Skin of body (tissue), 2 donors: Measurements from ENCODE around the gene HPSE2. TPM values are rescaled to one million over a fixed set of nuclear protein-coding genes. Genes with fewer than 3 reads are reported as not detected.
A peak's percentile ranks its signal among the peaks of the same experiment; 100 is the strongest.

Source experiments
- DNase-seq: peaks from one replicate; lab custom pipeline; 2025; lab: John Stamatoyannopoulos, UW
- total RNA-seq: library from RNA; depleted of rRNA; stranded (reverse); fragments of >200 nt; gene quantifications from one replicate; pipeline ENCODE4 v1.2.3, GENCODE V29; 2014

The HPSE2 gene
- total RNA-seq, 1 donor from 2014 or later: 3.1 TPM

DNA sequence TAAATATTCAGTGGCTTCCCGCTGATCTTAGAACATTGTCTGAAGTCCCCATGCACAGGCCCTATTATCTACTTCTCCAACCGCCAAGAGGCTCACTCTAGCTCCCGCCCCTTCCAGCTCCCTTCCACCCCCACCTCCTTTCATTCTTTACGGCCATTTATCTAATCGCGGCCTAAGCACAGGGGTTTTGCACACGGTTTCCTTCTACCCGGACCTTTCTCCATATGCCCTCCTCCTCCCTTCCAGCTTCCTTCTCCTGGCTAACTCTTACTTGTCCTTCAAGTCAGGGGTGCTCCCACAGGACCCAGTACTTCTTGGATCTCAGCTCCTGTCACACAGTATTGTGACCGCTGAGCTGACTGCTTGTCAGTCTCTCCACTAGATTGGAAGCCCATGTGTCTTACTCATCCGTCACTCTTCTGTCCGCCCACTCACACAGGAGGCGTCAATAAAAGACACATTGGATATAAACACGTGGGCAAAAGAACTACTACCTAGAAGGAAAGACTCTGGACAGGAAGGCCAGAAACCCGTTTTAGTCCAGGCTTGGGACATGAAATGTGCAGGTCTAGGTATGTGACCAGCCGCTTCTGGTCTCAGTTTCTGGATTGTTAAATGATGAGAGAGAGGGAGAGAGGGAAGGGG, 768.7 kb downstream of the HPSE2 start:
- no peak for DNase-seq

DNA sequence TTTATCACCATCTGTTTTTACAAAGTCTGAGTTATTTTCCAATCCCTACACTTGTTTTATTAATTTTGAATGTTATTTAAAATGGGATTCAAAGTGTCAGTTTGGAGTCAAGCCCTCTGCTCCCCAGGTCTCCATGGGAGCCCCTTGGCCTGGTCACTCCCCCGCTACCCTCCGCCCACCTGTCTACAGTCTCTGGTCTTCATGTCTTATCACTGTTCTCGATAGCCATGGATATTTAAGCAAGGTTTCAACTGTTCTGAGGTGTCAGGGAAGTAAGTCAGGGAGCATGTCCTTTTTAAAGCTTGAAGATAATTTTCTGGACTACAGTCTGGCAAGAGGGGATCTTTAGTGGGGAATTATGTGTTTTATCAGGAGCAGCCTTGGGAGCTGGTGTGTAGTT, 769.8 kb downstream of the HPSE2 start:
- DNase-seq: no peak

DNA sequence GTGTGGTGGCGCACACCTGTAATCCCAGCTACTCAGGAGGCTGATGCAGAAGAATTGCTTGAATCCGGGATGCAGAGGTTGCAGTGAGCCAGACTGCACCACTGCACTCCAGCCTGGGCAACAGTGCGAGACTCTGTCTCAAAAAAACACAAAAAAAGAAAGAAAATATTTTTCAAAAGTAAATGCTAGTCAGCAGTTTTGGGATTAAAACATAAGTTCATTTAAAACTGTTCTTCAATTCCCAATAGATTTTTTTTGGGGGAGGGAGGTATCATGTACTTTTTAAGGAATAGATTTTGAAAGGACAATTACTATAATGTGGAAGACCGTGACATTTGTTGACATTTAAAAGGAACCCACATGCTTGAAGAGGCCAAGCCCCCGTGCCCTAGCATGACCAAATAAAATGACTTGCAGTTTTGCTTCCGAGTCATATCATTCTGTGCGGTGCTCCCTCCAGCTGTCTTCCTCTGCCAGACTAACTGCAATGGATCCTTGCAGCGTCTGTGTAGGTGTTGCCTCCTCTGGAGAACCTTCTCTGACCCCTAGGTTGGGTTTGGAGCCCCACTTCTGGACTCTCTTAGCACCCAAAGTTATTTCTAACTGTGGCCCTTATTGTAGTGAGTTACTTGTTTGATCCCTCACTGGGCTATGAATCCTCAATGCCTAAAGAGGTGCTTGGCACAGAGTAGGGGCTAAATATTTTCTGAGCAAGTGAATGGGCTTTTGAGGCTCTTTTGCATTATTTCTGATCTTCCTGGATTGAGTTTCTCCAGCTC, 771.5 kb downstream of the HPSE2 start:
- DNase-seq: no peak

DNA sequence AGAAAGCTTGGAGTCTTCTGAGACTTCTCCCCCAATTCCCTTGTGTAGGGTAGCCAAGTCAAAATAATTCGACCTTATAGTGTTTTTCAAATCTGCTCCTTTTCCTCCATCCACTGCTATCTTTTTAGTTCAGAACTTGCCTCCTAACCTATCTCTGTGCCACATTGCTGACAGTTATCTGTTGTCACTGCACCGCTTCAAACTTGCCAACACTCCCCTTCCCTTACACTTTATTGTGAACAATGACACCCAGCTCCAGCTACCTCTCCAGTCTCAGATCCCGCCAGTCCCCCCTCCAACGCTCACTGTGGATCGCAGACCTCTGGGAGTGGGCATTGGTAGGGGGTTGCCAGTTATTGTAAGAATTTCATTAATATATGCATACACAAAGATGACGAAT, 772.6 kb downstream of the HPSE2 start:
- no peak for DNase-seq

DNA sequence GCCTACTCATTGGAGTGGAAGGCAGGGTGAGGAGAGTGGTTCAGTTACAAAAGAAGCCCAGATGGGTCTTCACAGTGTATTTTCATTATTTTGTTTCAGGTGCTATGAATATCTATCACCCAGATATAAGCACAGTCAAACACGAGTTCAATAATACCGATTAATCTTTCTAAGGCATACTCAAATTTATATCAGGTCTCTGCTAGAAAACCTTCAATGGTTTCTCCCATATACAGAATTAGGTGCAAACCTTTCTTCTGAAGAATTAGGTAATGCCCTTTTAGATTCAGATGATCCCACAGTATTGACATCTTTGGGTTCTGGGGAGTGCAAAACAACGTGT, 774.2 kb downstream of the HPSE2 start:
- DNase-seq: no peak

DNA sequence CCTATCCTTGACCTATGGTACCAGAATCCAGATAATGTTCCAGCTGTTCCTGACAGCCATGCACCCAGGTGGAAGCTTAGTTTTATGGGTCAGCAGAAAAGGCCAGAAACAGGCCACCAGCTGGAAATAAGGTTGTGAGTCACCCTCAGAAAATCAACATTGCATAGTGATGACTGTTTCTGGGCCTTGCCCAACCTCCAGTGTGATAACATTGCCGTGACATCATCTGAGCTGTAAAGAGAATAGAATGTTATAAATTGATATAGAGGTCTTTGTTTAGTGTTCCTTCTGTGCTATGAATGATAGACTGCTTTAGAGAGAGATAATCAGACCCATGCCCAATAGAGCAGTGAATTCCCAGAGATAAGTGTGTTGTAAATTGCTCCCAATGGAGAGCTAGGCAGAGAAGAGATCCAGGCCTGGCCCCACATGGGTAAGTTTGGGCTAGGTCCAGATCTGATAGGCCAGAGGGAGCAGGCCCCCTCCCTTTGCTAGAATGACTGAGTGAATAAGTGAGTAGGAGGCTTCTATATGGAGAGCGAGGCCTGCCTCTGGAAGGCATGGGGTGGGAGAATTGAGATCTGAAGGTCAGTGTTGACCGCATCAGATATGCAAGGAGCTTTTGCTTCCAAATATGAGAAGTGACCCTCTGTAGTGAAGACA, 774.7 kb downstream of the HPSE2 start:
- DNase-seq: peak; percentile 32

DNA sequence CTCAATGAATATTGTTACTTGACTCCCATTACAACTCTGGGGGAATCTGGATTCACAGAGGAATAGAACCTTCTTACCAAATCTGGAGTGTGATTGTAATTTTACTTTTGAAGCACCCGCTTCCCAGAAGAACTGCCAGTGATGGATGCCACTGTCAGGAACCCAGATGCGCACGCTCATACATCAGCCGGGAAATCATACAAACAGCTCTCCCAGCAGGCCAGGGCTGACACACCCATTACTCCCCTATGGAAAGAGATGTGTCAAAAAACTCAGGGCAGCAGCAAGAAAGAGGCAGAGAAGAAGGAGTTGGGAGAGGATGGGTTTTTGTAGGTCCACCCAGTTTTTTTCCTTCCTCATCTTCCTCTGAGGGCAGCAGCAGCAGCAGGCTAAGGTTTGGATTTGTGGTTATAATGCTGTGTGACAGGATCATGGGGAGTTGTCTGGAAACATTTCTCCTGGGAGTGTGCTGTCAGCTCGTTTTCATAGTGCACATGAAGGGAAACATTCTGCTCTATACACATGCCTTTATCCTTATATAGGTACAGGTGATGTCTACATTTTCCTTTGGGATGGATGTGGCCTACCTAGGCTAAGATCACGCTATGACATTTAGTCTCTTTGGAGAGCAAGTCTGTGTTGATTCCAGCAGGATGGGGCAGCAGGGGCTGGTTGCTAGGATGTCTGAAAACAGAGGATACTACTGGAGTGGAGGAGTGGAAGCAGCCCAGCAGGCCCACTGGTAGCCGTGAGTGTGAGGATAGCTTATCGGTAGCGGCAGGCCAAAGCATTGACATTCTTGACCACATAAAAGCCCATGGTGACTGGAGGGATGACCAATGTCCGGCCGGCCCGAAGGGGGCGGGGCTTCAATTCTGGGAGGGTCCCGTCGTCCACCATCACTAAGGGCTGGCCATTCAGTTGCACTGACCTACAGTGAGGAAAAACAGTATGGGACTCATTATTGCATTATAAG, 776.6 kb downstream of the HPSE2 start:
- DNase-seq: no peak

DNA sequence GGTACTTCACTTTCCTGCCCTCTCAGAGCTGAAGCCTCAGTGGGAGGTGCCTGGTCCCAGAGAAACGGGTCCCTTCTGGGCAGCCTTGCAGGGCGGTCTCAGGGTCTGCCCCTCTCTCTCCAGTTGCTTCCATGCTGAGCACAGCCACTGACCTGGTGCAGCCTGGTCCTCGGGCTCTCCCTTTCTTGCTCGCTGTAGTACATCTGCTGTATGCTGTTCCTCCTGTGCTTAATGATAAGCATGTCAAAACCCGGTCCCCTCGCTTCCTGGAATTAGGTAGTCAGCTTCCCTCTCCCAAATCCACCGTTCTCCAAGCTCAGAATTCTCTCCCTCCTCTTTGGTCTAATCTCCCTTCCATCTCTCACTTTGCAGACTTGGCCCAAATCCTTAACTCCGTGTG, 777.9 kb downstream of the HPSE2 start:
- DNase-seq: no peak

DNA sequence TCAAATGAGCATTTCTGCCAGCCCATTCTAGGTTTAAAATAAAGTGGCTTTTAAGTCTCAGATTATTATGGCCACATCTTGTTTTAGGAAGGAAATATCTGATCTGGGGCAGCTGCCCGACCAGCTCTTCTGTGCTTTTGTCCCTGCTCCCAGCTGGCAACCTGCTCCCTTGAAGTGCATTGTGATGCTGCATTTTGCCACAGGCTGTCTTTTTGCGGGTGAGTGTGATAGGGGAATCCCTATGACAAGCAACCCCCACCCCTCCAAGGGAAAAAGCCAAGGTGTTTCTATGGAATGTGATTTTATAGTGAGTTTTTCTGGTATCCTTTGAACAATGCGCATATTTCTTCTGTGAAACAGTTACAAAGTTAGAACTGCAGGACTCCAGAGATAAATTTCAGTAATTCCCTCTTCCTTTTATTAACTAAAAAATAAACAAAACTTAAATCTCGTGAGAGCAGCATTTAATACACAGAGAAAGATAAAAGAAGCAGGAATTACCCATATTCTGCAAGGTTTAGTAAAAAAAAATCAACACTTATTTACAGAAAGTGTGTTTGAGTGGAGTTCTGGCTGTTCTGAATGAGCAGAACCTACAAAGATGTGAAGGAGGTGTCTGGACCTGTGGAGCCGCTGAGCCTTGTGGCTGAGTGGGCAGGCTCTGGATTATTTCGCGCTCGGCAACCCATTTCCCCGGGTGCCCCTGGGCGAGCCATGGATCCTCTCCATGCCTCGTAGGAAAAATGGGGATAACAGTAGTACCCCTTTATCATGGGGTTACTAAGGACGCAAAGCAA, 778.8 kb downstream of the HPSE2 start:
- DNase-seq: no peak

DNA sequence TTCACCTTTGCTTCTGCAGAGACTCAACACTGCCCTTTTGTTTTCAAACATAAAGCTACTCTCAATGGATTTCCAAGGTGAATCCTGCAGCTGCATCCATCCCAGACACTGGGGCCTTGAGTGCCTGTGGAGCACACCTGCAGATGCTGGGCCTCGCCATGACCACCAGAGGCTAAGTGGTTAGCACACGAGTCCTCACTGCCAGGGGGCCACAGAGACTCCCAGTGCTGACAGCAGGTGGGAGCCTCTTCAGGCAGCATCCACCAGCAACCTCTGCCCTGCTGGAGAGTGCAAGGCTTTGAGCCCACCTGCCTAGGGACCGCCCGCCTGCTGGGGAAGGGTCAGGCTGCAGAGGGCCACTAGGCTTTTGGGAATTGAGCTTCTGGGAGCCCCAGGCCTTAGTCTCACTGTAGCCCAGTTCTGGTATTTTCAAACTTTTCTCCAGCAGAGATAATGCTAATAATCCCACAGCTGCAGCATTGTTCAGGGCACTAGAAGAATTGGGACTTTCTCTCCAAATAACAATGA, 779.5 kb downstream of the HPSE2 start:
- DNase-seq: no peak

DNA sequence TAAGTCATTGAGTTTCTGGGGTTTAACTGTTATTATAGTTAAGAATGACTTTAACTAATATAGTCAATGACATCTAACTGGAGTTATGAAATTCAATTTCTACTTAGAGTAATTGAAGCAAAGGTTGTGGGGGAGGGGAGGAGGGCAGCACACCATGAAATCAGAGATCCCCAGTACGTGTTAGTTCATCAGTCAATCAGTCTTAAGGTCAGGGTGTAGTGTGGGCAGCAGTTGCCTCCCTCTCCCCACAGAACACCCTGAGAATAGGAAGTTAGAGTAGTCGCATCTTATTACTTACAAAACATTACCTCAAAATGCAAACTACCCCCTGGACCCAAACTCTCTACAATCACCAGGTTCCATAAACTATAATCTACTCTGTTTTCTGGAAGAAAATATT, 781.9 kb downstream of the HPSE2 start:
- no peak for DNase-seq

DNA sequence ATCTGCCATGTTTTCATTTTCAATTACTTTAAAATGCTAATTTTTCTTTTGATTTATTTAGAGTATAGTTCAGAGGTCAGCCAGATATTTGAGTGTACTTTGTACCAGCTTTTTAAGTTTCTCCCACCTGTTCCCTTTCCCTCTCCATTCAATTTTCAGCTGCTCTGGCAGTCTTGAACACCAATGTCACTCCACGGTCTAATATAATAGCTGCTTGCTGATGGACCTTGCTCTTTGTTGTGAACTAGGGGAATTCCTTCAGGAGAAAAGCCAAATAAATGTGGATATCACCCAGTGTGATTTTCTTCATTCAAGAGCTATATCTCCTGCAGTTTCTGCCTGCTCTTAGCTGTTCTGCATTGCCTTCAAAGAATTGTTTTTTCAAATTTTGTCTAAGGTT, 785.0 kb downstream of the HPSE2 start:
- DNase-seq: no peak

DNA sequence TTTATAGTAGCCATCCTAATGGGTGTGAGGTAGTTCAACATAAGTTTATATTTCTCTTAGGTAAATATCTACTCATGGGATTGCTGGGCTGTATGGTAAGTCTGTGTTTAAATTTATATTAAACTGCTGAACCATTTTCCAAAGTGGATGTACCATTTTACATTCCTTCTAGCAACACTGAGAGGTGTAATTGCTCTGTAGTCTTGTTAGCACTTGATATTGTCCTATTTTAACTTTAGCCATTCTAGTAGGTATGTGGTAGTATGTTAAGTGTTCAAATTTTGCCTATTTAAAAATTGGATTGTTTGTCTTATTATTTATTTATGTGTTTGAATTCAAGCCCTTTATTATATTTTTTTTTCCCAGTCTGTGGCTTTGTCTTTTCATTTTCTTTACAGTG, 786.4 kb downstream of the HPSE2 start:
- DNase-seq: no peak

DNA sequence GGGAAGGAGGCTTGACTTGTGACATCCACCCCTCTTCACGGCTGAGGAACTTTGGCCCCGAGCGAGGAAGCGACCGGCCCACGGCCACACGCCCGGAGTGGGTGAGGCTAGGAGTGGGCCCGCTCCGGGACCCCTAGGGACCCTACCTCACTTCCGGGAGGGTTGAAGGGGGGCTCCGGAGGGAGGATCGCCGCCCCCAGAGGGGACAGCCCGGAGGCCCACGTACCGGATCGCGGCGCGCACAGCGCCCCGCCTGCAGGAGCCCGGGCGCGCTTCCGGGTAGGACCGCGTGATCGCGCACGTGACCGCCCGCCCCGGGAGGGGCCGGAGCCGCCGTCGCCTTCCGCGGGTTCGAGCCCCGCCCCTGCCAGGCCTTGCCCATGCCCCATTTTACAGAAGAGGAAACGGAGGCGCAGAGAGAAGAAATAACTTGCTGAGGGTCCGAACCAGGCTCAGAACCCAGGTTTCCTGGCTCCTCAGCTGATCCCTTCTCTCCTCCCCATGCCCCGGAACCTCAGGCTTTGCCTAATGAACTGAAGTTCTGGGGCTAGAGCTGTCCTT, 788.9 kb downstream of the HPSE2 start, which contains the start of gene HPS1:
HPS1 (minus strand) TSS at position 275 of the 561 bp plus-strand sequence. CDS start 3,695 bp downstream, outside the sequence.
- DNase-seq: peak; percentile 64

DNA sequence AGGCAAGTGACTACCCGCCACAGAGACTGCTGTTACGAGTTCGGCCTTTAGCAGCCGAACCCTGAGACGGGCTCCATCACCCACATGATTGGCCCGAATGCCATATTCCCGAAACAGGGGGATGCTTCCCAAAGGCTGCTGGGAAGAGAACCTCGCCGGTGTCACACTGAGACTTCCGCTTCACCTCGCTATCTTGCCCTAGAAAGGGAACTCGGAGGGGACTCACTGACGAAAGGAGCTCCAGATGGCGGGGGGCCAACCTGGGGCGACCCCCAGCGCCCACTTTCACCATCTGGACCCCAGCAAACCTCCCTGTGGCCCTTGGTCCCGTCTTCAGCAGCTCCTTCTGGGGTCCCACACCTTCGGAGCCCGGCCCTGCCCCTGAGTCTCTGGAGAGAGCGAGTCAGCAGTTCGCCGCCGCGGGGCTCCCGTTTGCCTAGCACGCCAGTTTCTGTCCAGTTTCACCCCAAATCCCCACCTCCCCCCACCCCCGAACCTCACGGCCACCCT, 789.4 kb downstream of the HPSE2 start:
- DNase-seq: no peak

DNA sequence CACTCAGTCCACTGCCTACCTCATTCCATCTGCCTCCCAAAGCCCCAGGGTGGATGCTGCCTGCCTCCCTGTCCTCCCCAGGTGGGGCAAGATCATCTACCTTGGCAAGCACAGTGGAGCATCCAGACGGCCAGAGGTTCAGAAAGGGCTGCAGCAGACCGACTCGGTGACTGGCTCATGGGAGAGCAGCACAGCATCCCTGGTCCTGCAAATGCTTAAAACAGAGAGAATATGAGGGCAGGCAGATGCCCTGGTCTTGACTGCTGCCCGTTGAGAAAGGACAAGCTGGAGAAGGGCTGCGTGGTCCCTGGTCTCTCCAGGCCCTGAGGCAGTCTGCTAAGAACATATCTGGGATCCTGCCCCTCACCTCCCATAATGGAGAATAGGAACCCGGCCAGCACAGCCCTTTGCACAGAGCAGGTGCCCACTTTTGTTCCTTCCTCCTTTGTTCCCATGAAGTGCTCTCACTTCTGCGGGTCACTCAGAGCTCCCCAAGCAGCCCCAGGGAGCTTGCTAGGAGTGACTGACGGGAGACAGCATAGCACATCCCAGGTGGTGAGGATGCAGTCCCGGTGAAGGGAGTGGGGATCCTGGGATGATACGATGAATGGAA, 790.3 kb downstream of the HPSE2 start:
- DNase-seq: no peak

DNA sequence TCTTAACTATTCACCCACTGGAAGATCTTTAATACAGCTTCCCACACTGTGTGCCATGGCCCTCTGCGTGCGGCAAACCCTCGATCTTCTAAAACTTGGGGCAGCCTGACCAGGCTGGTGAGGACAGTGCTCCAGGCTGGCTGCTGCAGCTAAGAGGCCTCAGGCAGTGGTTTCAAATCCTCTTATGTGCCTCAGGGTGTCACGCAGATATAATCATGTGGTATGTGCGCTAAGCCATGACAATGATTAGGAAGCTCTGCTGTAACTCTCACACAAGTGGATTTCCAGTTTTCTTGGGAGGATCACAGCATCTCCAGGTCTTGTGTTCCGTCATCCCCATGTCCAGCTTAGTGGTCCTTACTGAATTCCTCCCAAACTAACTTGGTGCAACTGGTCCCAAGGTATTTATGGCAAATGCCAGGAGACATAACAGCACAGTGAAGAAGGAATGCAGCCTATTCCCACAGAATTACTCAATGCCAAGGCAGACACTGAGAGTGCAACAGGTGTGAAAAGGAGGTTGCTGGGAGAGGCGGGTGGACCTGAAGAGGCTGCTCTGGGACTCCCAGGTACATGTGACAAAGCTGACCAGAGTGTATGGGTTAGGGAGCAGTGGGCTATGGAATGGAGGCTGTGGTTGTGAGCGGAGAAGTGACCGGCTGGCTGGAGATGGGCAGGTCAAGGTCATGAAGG, 791.2 kb downstream of the HPSE2 start:
- DNase-seq: no peak

DNA sequence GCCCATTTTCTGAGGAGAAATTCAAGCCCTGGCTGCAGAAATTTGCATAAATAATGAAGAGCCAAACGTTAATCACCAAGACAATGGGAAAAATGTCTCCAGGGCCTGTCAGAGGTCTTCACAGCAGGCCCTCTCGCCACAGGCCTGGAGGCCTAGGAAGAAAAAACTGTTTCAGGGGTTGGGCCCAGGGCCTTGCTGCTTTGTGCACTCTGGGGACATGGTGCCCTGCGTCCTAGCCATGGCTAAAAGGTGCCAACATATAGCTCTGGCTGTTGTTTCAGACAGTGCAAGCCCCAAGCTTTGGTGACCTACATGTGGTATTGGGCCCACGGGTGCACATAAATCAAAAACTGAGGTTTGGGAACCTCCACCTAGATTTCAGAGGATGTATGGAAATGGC, 796.9 kb downstream of the HPSE2 start:
- no peak for DNase-seq

DNA sequence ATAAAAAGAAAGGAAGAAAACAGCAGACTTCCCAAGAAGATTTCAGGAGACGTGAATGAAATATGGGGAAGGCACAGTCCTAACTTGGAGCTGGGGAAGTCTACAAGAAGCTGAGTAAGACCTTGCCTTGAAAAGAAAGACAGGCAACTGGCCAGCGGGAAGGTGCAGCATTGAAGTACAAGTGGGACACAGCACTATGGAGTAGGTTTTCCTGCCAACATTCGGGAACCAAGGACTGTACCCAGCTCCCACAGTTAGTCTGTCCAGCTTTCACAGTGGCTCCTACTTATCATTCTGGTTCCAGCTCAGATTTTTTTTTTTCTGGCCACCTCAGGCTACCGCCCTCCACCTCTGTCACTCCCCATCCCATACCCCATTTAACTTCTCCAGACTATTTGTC, 798.9 kb downstream of the HPSE2 start:
- no peak for DNase-seq
